ENCODE data around the gene GMDS.

- TF ChIP-seq CTCF (IDR thresholded peaks at IDR 0.05) (no peak), POLR2A (IDR thresholded peaks at IDR 0.05) (no peak)
Measured at GRCh38 chr6:1631251-1631650, 614.2 kb downstream of the GMDS start.
